ENCODE data around the gene CEP44.

Gene CEP44

DNA sequence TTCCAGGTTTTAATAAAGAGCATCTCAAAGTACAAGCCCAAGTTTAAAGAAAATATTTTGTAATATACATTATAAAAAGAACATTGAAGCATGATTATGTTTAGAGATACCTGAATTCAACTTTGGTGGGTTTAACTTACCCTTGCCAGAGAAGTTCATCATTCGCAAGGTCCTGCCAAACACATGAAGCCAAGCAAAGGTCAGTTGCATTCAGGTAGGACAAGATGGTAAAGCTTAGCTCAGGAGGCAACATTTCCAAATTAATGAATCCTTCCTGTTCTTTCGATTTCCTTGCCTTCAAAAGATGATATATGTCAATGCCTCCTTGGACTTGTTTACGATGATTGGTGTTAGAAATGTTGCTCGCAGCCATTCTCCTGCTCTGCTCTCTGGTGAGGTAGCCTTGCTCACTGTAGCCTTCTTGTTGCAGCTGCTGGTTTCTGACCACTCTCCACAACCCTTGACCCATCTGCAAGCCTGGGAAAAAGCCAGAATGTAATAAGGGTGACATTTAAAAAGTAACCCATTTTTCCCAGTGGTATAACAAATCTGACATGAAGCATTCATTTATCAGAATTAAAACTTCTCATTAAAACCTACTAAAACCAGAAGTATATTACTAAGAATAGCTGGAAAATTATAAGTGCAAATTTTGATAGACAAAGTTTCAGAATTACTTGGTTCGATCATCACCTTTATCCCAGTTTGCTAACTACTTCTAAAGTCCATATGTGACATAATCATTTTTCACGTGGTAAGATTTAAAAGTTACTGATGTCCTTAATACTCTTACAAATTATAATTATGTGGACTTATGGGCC lies 20.9 kb upstream of the CEP44 start:
- TF ChIP-seq, protein P1, sequence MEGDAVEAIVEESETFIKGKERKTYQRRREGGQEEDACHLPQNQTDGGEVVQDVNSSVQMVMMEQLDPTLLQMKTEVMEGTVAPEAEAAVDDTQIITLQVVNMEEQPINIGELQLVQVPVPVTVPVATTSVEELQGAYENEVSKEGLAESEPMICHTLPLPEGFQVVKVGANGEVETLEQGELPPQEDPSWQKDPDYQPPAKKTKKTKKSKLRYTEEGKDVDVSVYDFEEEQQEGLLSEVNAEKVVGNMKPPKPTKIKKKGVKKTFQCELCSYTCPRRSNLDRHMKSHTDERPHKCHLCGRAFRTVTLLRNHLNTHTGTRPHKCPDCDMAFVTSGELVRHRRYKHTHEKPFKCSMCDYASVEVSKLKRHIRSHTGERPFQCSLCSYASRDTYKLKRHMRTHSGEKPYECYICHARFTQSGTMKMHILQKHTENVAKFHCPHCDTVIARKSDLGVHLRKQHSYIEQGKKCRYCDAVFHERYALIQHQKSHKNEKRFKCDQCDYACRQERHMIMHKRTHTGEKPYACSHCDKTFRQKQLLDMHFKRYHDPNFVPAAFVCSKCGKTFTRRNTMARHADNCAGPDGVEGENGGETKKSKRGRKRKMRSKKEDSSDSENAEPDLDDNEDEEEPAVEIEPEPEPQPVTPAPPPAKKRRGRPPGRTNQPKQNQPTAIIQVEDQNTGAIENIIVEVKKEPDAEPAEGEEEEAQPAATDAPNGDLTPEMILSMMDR (IDR thresholded peaks at IDR 0.05; ENCODE audit: low read depth, low read length): no peak
- no peak for DNase-seq (ENCODE audit: extremely low read depth, low read depth)

DNA sequence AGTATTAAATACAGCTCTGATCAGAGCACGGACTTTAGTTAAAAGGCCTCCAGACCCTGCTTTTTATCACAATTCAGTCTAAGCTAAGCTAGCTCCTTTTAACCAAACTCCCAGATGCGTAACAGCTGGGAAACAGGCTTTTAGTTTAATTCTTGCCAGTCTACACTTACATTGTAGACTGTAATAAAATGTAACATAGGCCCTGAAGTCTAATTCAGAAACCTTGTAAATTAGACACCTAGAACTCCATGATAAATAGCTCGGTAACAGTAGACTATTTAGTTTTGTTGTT lies 20.3 kb upstream of the CEP44 start:
- TF ChIP-seq, protein P1 (IDR thresholded peaks at IDR 0.05; ENCODE audit: low read depth, low read length): no peak

DNA sequence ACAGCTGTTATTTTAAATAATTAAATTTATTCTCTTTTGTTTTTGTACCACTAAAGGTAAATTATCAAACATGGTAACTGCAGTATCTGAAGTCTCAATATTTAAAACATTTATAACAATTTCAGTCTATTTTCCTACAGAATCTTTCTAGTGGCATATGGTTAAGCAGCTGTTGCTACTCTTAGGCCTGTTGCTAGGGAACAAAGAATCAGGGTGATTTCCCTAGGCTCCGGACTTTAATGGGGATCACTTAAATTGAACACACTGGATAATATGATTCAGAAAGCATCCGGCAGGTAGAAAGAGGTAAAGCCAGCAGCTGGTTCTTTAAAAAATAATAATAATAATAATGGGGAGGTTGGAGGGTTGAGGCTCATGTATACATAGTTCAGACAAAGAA lies 17.8 kb upstream of the CEP44 start:
- DNase-seq (ENCODE audit: extremely low read depth, low read depth): no peak
- TF ChIP-seq, protein P1 (IDR thresholded peaks at IDR 0.05; ENCODE audit: low read depth, low read length): no peak

More for the DNA sequence above, 20.3 kb upstream of the CEP44 start:
- DNase-seq (ENCODE audit: extremely low read depth, low read depth): no peak

DNA sequence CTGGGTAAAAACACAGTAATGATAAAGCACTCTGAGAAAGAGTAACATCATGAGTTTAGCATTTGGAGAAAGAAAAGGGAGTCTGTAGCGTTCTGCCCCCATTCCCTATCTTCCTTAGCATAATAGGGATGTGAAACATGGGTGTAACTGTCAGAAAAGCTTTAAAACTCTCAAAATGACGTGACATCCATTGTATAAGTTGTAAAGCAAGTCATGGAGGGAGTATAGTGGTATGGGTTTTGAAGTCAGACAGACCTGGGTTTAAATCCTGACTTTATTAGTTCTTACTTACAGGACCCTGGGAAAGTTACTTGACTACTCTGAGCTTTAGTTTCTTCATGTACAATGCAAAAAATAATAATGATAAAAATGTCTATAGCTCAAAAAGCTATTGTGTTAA lies 17.3 kb upstream of the CEP44 start:
- TF ChIP-seq, protein P1 (IDR thresholded peaks at IDR 0.05; ENCODE audit: low read depth, low read length): no peak
- DNase-seq (ENCODE audit: extremely low read depth, low read depth): no peak

DNA sequence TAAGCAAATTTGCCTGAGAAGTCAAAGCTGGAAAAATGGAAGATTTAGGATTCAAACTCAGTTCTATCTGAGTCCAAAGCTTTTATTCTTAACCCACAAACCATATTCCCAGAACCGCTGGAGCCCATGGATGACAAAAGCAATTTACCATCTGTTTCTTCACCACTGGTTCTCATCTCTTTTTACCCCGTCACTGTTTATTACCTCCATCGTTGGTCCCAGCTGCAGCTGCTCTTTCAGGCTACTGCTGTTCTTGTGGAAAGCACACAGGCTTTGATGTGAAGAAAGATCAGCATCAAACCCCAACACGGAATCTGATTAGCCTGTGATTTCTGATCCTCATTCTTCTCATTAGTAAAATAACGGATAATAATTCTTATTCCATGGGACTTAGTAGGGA lies 9.8 kb upstream of the CEP44 start:
- DNase-seq (ENCODE audit: extremely low read depth, low read depth): no peak
- TF ChIP-seq, protein P1 (IDR thresholded peaks at IDR 0.05; ENCODE audit: low read depth, low read length): no peak

DNA sequence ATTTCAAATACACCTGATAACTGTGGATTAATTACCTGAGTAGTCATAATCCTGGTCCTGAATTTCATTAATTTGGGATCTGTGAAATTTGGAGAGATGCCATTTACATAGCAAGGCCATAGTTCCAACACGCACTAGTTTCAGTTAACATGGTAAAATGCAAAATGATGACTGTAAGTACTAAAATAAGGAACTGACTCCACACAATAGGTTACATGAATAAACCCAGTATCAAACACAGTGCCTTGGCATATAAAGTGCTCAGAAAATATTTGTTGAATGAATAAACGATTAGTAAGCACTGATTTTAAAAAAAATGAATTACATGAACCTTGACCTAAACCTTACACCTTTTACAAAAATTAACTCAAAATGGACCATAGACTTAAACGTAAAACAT lies 9.3 kb upstream of the CEP44 start:
- TF ChIP-seq, protein P1 (IDR thresholded peaks at IDR 0.05; ENCODE audit: low read depth, low read length): no peak
- no peak for DNase-seq (ENCODE audit: extremely low read depth, low read depth)

DNA sequence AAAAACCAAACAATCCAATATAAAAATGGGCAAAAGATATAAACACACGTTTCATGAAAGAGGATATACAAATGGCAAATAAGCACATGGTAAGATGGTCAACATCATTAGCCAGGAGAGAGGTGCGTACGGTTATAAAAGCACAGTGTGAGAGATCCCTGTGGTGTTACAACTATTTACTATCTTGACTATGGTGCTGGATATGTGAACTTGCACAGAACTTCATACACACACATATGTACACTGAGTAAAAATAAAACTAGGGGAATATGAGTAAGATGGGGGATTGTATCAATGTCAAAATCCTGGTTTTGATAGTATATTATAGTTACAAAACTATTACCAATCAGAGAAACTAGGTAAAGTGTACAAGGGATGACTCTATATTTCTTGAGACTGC lies 8.6 kb upstream of the CEP44 start:
- no peak for DNase-seq (ENCODE audit: extremely low read depth, low read depth)
- TF ChIP-seq, protein P1 (IDR thresholded peaks at IDR 0.05; ENCODE audit: low read depth, low read length): no peak

Data from AG09319 (cell line).